Stimulated activated CD8-positive, alpha-beta memory T cell treated with anti-CD3 and anti-CD28 coated beads, Interleukin-15, amount 100 ng/mL, for 1 hour (primary cell): ENCODE data around the gene SLC22A3.
"Not testable (repeated sequence)": the region's sequence is repeated elsewhere in the genome, so short reads cannot be mapped to it uniquely, and the experiment has no call there.

Source experiments
- DNase-seq: peaks from one replicate; pipeline ENCODE4 v3.0.0-alpha.2; 2020; ENCODE audit warnings: low read depth

Gene SLC22A3

GRCh38 chr6:160337301-160337700 lies 10.9 kb upstream of the SLC22A3 start:
- DNase-seq: no peak

- no peak for DNase-seq
These were observed 10.2 kb upstream of the SLC22A3 start for GRCh38 chr6:160337991-160338390.

GRCh38 chr6:160343144-160343543 lies 5.0 kb upstream of the SLC22A3 start:
- no peak for DNase-seq

- no peak for DNase-seq
These were observed 3.9 kb upstream of the SLC22A3 start for GRCh38 chr6:160344271-160344670.

GRCh38 chr6:160347259-160348222 lies 637 bp upstream of the SLC22A3 start:
- DNase-seq: no peak

- no peak for DNase-seq
These were observed 853 bp downstream of the SLC22A3 start for GRCh38 chr6:160349020-160349441.

GRCh38 chr6:160349814-160350350 lies 1.7 kb downstream of the SLC22A3 start:
- DNase-seq: no peak

GRCh38 chr6:160353950-160354496 lies 5.8 kb downstream of the SLC22A3 start:
- no peak for DNase-seq

GRCh38 chr6:160355001-160355400 lies 6.8 kb downstream of the SLC22A3 start:
- DNase-seq: no peak

GRCh38 chr6:160356074-160356744 lies 8.0 kb downstream of the SLC22A3 start:
- no peak for DNase-seq

GRCh38 chr6:160357088-160357487 lies 8.9 kb downstream of the SLC22A3 start:
- no peak for DNase-seq

- DNase-seq: no peak
These were observed 10.3 kb downstream of the SLC22A3 start for GRCh38 chr6:160358225-160359119.

GRCh38 chr6:160360955-160361354 lies 12.8 kb downstream of the SLC22A3 start:
- no peak for DNase-seq

- DNase-seq: no peak
These were observed 14.4 kb downstream of the SLC22A3 start for GRCh38 chr6:160362556-160362955.

- DNase-seq: no peak
These were observed 15.1 kb downstream of the SLC22A3 start for GRCh38 chr6:160363016-160363996.

- no peak for DNase-seq
These were observed 16.9 kb downstream of the SLC22A3 start for GRCh38 chr6:160365117-160365516.

GRCh38 chr6:160367798-160368547 lies 19.8 kb downstream of the SLC22A3 start:
- no peak for DNase-seq

- no peak for DNase-seq
These were observed 20.5 kb downstream of the SLC22A3 start for GRCh38 chr6:160368670-160369069.

- DNase-seq: not testable (repeated sequence)
These were observed 25.4 kb downstream of the SLC22A3 start for GRCh38 chr6:160373601-160374000.
